ENCODE measurements around the gene PRKN. TPM values are rescaled to one million over a fixed set of nuclear protein-coding genes. Genes with fewer than 3 reads are reported as not detected.

PRKN gene
- total RNA-seq, 1 donor from 2014 or later, result 5.7 TPM

- H3K36me3 Mint-ChIP-seq (ENCODE audit: low read depth), result peaks cover 8% of the 10 kb centered on the region
- no peak overlapping the region for H3K4me3 Mint-ChIP-seq (ENCODE audit: unreplicated experiment)
- TF ChIP-seq CTCF (IDR thresholded peaks at IDR 0.05), result no peak
- no peak for DNase-seq (ENCODE audit: low spot score)
- peaks cover 22% of the 10 kb centered on the region for H3K9me3 Mint-ChIP-seq (ENCODE audit: low read depth)
- no peak overlapping the region for H3K27ac Mint-ChIP-seq (ENCODE audit: unreplicated experiment)
- H3K4me1 Mint-ChIP-seq (ENCODE audit: low read depth), result no peaks in the 10 kb centered on the region
- no peaks in the 10 kb centered on the region for H3K27me3 Mint-ChIP-seq (ENCODE audit: low read depth)
Observed at GRCh38 chr6:162140251-162140852, 587.2 kb downstream of the PRKN start.

GRCh38 chr6:162125659-162126058 lies 601.9 kb downstream of the PRKN start:
- Mint-ChIP-seq H3K4me3 (ENCODE audit: unreplicated experiment) (no peak overlapping the region), H3K9me3 (ENCODE audit: low read depth) (peaks cover 6% of the 10 kb centered on the region)

GRCh38 chr6:162124710-162125435 lies 602.7 kb downstream of the PRKN start:
- TF ChIP-seq CTCF (IDR thresholded peaks at IDR 0.05), result no peak
- H3K36me3 Mint-ChIP-seq (ENCODE audit: low read depth), result no peaks in the 10 kb centered on the region
- H3K9me3 Mint-ChIP-seq (ENCODE audit: low read depth), result peaks cover 6% of the 10 kb centered on the region
- no peak for DNase-seq (ENCODE audit: low spot score)
- H3K27ac Mint-ChIP-seq (ENCODE audit: unreplicated experiment), result no peak overlapping the region
- H3K27me3 Mint-ChIP-seq (ENCODE audit: low read depth), result no peaks in the 10 kb centered on the region
- no peak overlapping the region for H3K4me3 Mint-ChIP-seq (ENCODE audit: unreplicated experiment)
- H3K4me1 Mint-ChIP-seq (ENCODE audit: low read depth), result peaks cover 24% of the 10 kb centered on the region

More at GRCh38 chr6:162125659-162126058, 601.9 kb downstream of the PRKN start:
- no peak for TF ChIP-seq CTCF (IDR thresholded peaks at IDR 0.05)
- Mint-ChIP-seq H3K36me3 (ENCODE audit: low read depth) (no peaks in the 10 kb centered on the region), H3K27ac (ENCODE audit: unreplicated experiment) (no peak overlapping the region), H3K27me3 (ENCODE audit: low read depth) (no peaks in the 10 kb centered on the region), H3K4me1 (ENCODE audit: low read depth) (peaks cover 16% of the 10 kb centered on the region)
- no peak for DNase-seq (ENCODE audit: low spot score)

GRCh38 chr6:162123797-162124196 lies 603.8 kb downstream of the PRKN start:
- Mint-ChIP-seq H3K27ac (ENCODE audit: unreplicated experiment) (no peak overlapping the region), H3K4me1 (ENCODE audit: low read depth) (peaks cover 35% of the 10 kb centered on the region), H3K4me3 (ENCODE audit: unreplicated experiment) (no peak overlapping the region), H3K9me3 (ENCODE audit: low read depth) (peaks cover 6% of the 10 kb centered on the region), H3K36me3 (ENCODE audit: low read depth) (no peaks in the 10 kb centered on the region), H3K27me3 (ENCODE audit: low read depth) (no peaks in the 10 kb centered on the region)
- DNase-seq (ENCODE audit: low spot score), result no peak
- peak; percentile 69 for TF ChIP-seq CTCF (IDR thresholded peaks at IDR 0.05)

- Mint-ChIP-seq H3K4me3 (ENCODE audit: unreplicated experiment) (no peak overlapping the region), H3K4me1 (ENCODE audit: low read depth) (peaks cover 48% of the 10 kb centered on the region), H3K9me3 (ENCODE audit: low read depth) (no peaks in the 10 kb centered on the region), H3K36me3 (ENCODE audit: low read depth) (no peaks in the 10 kb centered on the region), H3K27me3 (ENCODE audit: low read depth) (no peaks in the 10 kb centered on the region), H3K27ac (ENCODE audit: unreplicated experiment) (peak overlapping the region; percentile 91)
- peak; percentile 68 for TF ChIP-seq CTCF (IDR thresholded peaks at IDR 0.05)
- no peak for DNase-seq (ENCODE audit: low spot score)
Observed at GRCh38 chr6:162119341-162119740, 608.2 kb downstream of the PRKN start.
